Gastrocnemius medialis (tissue), 4 donors: Measurements from ENCODE around the gene CDK10. TPM values are rescaled to one million over a fixed set of nuclear protein-coding genes. Genes with fewer than 3 reads are reported as not detected.
A peak's percentile ranks its signal among the peaks of the same experiment; 100 is the strongest.

Experiments
- ATAC-seq, 2 donors: fragments of 150-250 bp; one replicate each; pipeline ENCODE4 v1.9.1; 2016
- DNase-seq, 2 donors: peaks; one replicate each; pipeline ENCODE4 v3.0.0-alpha.2; 2019
- H3K27ac ChIP-seq, 4 donors: fragments of 200-600 bp; sonication (generic); 1 replicate in 1 of 4; 2 replicates in 3 of 4; pipeline ENCODE4 v1.5.1; 2016 to 2018; ENCODE audit warnings: mild to moderate bottlenecking in 2 of 4, moderate library complexity in 1 of 4
- H3K27me3 ChIP-seq, 3 donors: fragments of 200-600 bp; sonication (generic) in 2 of 3; 1 replicate in 1 of 3; 2 replicates in 2 of 3; pipeline versions ENCODE4 v1.5.1 to v1.6.0; 2016 to 2019; ENCODE audit warnings: mild to moderate bottlenecking in 1 of 3, moderate library complexity in 1 of 3
- H3K36me3 ChIP-seq, 2 donors: fragments of 200-600 bp; sonication (generic) in 1 of 2; one replicate each; pipeline ENCODE4 v1.5.1; 2017 to 2018
- H3K4me1 ChIP-seq, 2 donors: fragments of 200-600 bp; sonication (generic) in 1 of 2; one replicate each; pipeline ENCODE4 v1.5.1; 2016 to 2017; ENCODE audit warnings: mild to moderate bottlenecking in 2 of 2
- H3K4me3 ChIP-seq, 4 donors: fragments of 200-600 bp; sonication (generic) in 3 of 4; 1 replicate in 1 of 4; 2 replicates in 3 of 4; pipeline ENCODE4 v1.5.1; 2016 to 2019; ENCODE audit warnings: mild to moderate bottlenecking in 2 of 4
- H3K9me3 ChIP-seq, 3 donors: fragments of 200-600 bp; sonication (generic) in 2 of 3; 1 replicate in 1 of 3; 2 replicates in 2 of 3; pipeline ENCODE4 v1.5.1; 2016 to 2019
- POLR2A ChIP-seq, 2 donors: fragments of 450-650 bp; IDR thresholded peaks; one replicate each; pipeline ENCODE4 v1.6.1; 2017; ENCODE audit warnings: antibody characterized with exemption in 2 of 2, mild to moderate bottlenecking in 2 of 2, moderate library complexity in 2 of 2
- in situ Hi-C, 4 donors: fragments of 200-750 bp; cut with MboI; loops; one replicate each; pipeline versions ENCODE4 v1.15.0 to v1.8.0; 2017; ENCODE audit warnings: low sequenced_read_pairs in 4 of 4
- intact Hi-C: fragments of 100-400 bp; cut with DNase I; formaldehyde crosslinking; loops from one replicate; pipeline ENCODE4 v1.15.1; 2023; ENCODE audit warnings: low total_unique reads
- total RNA-seq, 4 donors: library from RNA; depleted of rRNA; stranded (reverse); fragments of >200 nt; gene quantifications; one replicate each; pipeline versions ENCODE4 v1.1.0 to v1.2.3, GENCODE V29; 2016
- TF ChIP-seq, protein P1 (sequence below), 5 experiments: fragments of 450-650 bp in 3 of 5; fragments of 200-600 bp in 2 of 5; sonication (generic) in 2 of 5; IDR thresholded peaks in 4 of 5; conservative IDR thresholded peaks in 1 of 5; 1 replicate in 4 of 5; 2 replicates in 1 of 5; pipeline ENCODE4 v1.5.1; 2016 to 2019; ENCODE audit warnings: antibody characterized with exemption in 5 of 5, mild to moderate bottlenecking in 3 of 5, moderate library complexity in 3 of 5

Gene CDK10
- total RNA-seq, 4 donors from 2014 or later: 16.9 to 26.1 (median 19.7) TPM

DNA sequence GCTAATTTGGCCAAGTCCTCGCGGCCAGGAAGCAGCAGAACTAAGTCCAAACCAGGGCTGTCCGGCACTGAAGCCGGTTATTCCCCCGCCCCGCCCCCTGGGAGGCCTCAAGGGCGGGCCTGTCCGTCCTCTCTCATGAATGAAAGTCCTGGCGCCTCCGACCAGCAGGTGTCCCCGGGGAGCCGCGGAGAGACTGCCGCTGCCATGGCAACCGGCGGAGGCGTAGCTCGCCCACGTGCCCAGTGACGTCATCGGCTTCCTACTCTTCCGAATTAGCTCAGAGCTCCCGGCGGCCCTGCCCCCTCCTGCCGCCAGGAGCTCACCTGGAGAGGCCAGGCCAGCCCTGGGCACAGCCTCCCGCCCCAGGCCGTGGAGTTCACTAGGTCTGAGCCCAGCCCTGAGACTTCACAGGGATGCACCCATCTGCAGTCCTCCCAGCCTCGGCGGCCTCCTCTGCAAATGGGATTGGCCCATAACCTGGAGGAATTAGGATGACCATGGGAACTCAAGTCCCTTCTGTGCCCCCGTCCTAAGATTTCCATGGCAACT is 13.7 kb downstream of the CDK10 start:
- intact Hi-C loops (loop anchor here (1.0 kb wide), 5 partner anchors 14 to 173 kb away; partner anchors contain the start of genes CDK10, CHMP1A, SPATA33 and TCF25), in situ Hi-C loops (loop anchor here in 2 of 4 donors (10.0 kb wide), 2 partner anchors 95 to 175 kb away; partner anchors contain the start of gene TCF25 (in 1 of the 2))
- no peaks in the 10 kb centered on the region for H3K9me3 ChIP-seq
- TF ChIP-seq, protein P1, sequence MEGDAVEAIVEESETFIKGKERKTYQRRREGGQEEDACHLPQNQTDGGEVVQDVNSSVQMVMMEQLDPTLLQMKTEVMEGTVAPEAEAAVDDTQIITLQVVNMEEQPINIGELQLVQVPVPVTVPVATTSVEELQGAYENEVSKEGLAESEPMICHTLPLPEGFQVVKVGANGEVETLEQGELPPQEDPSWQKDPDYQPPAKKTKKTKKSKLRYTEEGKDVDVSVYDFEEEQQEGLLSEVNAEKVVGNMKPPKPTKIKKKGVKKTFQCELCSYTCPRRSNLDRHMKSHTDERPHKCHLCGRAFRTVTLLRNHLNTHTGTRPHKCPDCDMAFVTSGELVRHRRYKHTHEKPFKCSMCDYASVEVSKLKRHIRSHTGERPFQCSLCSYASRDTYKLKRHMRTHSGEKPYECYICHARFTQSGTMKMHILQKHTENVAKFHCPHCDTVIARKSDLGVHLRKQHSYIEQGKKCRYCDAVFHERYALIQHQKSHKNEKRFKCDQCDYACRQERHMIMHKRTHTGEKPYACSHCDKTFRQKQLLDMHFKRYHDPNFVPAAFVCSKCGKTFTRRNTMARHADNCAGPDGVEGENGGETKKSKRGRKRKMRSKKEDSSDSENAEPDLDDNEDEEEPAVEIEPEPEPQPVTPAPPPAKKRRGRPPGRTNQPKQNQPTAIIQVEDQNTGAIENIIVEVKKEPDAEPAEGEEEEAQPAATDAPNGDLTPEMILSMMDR (IDR thresholded peaks at IDR 0.05 in 4 of 5, conservative IDR thresholded peaks at IDR 0.05 in 1 of 5): peak; percentile 70 to 85 (median 77)
- TF ChIP-seq POLR2A (IDR thresholded peaks at IDR 0.05): peak in 1 of 2 donors; percentile 23
- peaks cover 0 to 9% of the 10 kb centered on the region in 2 donors for H3K36me3 ChIP-seq
- peaks cover 15 to 17% of the 10 kb centered on the region in 2 donors for H3K4me1 ChIP-seq
- DNase-seq (peak; percentile 95 to 97), ATAC-seq (peak; percentile 77 to 83)
- peak overlapping the region; percentile 62 to 84 (median 67) for H3K4me3 ChIP-seq
- peak overlapping the region; percentile 62 to 67 (median 66) for H3K27ac ChIP-seq
- H3K27me3 ChIP-seq: peaks cover 0 to 19% (median 5%) of the 10 kb centered on the region in 3 donors

DNA sequence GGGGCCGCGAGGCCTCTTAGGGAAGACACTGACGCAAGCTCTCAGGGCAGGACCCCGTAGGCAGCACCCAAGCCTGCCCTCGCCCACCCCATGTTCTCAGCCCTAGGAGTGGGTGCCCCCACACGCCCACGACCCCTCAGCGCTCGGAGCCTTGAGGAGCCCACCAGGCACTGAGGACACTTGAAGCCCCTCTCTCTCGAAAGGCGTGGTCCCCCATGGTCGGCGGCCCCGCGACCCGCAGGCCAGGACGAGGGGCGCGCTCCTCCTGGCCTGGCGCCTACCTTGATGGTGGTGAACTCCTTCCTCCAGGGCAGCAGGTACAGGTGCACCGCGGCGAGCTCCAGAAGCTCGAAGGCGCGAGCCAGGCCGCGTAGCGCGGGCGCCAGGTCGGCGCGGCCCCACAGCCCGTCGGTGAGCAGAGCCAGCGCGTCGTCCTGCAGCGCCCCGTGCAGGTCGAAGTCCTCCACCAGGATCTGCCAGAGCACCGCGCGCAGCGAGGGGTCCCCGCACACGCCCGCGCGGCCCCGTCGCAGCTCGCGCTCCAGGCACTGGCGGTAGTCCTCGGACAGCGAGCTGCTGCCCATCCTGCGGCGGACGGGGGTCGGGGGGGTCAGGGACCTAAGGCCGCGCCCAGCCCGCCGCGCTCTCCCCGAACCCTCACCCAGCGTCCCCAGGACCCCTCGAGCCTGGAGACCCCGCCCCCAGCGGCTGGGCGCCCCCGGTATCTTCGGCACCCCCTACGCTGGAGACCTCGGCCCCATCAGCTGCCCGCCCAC is 14.3 kb downstream of the CDK10 start:
- Histone ChIP-seq H3K27me3 (peaks cover 0 to 19% (median 5%) of the 10 kb centered on the region in 3 donors), H3K4me1 (peaks cover 15 to 17% of the 10 kb centered on the region in 2 donors), H3K4me3 (peak overlapping the region; percentile 62 to 84 (median 67)), H3K27ac (peak overlapping the region; percentile 66 to 68 (median 66)), H3K9me3 (no peaks in the 10 kb centered on the region), H3K36me3 (peaks cover 0 to 2% of the 10 kb centered on the region in 2 donors)
- TF ChIP-seq, protein P1 (IDR thresholded peaks at IDR 0.05 in 4 of 5, conservative IDR thresholded peaks at IDR 0.05 in 1 of 5): no peak
- TF ChIP-seq POLR2A (IDR thresholded peaks at IDR 0.05): no peak
- intact Hi-C loops: loop anchor here (1.0 kb wide), 6 partner anchors 15 to 172 kb away; partner anchors contain the start of genes CDK10, CHMP1A, SPATA33 and TCF25
- in situ Hi-C loops: loop anchor here in 2 of 4 donors (10.0 kb wide), 2 partner anchors 94 to 174 kb away; partner anchors contain the start of gene TCF25 (in 1 of the 2)
- DNase-seq (peak in 1 of 2 donors; percentile 30), ATAC-seq (peak in 1 of 2 donors; percentile 4)

DNA sequence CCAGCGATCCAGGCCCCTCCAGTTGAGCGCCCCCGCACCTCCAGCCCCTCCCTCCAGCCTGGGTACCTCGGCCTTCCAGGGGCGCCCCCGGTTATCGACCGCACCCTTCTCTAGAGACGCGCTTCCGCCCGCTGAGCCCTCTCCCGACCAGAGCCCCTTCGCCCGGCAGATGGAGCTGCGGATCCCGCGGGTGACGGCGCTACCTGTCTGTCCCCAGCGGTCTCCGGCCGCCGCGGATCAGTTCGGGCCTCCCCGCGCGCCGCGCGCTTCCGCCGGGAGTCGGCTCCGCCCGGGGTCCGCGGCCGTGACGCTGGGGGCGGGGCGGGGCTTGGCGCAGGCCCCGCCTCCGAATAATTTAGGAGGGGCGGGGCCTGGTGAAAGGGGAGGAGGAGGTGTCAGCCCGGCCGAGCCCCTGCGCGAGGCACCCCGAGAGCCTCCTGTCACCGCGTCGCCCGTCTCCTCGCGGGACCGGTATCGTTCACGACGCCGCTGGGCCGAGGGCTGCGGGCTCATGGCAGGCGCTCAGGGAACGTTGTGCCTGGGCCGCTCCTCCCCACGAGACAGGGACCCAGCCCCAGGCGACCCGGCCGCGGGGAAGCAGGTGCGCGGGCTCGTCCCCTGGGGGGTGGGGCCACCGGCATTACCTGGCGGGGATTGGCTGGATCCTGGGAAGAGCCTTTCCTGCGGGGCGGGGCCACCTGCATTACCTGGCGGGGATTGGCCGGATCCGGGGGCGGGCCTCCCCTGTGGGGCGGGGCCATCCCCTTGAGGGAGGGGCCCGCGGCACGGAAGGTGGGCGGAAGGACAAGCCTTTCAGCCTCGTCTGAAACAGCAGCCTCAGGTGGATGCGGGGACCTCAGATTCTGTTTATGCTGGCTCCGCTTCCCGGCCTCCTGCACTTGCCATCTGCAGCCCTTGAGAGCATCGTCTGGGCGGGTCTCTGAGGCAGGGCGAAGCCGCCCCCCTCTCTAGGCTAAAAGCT is 15.2 kb downstream of the CDK10 start, which contains the start of gene SPATA2L:
Gene SPATA2L (minus strand): TSS at position 281 of the 982 bp plus-strand sequence. CDS start 473 bp downstream, outside the sequence.
- Histone ChIP-seq H3K27me3 (peaks cover 0 to 19% (median 5%) of the 10 kb centered on the region in 3 donors), H3K4me1 (peaks cover 15 to 17% of the 10 kb centered on the region in 2 donors), H3K4me3 (peak within 1 kb of the TSS; percentile 62 to 84 (median 67)), H3K27ac (peak within 1 kb of the TSS; percentile 66 to 68 (median 66)), H3K36me3 (no peaks in the 10 kb centered on the region), H3K9me3 (no peaks in the 10 kb centered on the region)
- TF ChIP-seq, protein P1 (IDR thresholded peaks at IDR 0.05 in 4 of 5, conservative IDR thresholded peaks at IDR 0.05 in 1 of 5): peak in 2 of 5 experiments; percentile 5 to 24
- TF ChIP-seq POLR2A (IDR thresholded peaks at IDR 0.05): peak; percentile 82 to 88
- ATAC-seq (peak; percentile 63 to 71), DNase-seq (peak; percentile 74 to 90)
- in situ Hi-C loops: loop anchor here in 2 of 4 donors (10.0 kb wide), 2 partner anchors 93 to 173 kb away; partner anchors contain the start of gene TCF25 (in 1 of the 2)
- intact Hi-C loops: loop anchor here (1.0 kb wide), 1 partner anchor 19 kb away; the partner anchor contains the start of gene VPS9D1
